WTC11 (cell line): ENCODE measurements around the gene ENG. TPM values are rescaled to one million over a fixed set of nuclear protein-coding genes. Genes with fewer than 3 reads are reported as not detected.

Source experiments
- ATF2 ChIP-seq: sonication (generic); formaldehyde crosslinking; IDR thresholded peaks from 2 replicates; pipeline ENCODE4 v1.8.1; 2022; ENCODE audit warnings: low read depth, missing genetic modification reagents, borderline replicate concordance
- E2F1 ChIP-seq: sonication (generic); formaldehyde crosslinking; IDR thresholded peaks from 2 replicates; pipeline ENCODE4 v1.8.0; 2022; ENCODE audit warnings: mild to moderate bottlenecking, missing genetic modification reagents
- E2F4 ChIP-seq: sonication (generic); formaldehyde crosslinking; IDR thresholded peaks from 2 replicates; pipeline ENCODE4 v1.8.1; 2022; ENCODE audit warnings: low read depth, mild to moderate bottlenecking, moderate library complexity, missing genetic modification reagents, borderline replicate concordance
- E2F5 ChIP-seq: sonication (generic); formaldehyde crosslinking; IDR thresholded peaks from 2 replicates; pipeline ENCODE4 v1.8.1; 2022; ENCODE audit warnings: mild to moderate bottlenecking, moderate library complexity, missing genetic modification reagents
- ERG ChIP-seq: fragments of 250-450 bp; sonication (Bioruptor Pico); IDR thresholded peaks from 2 replicates; pipeline ENCODE4 v1.8.0; 2021; ENCODE audit warnings: mild to moderate bottlenecking
- ESRRA ChIP-seq: sonication (generic); formaldehyde crosslinking; IDR thresholded peaks from 2 replicates; pipeline ENCODE4 v1.8.1; 2022; ENCODE audit warnings: mild to moderate bottlenecking, missing genetic modification reagents, borderline replicate concordance
- ETV6 ChIP-seq: sonication (generic); formaldehyde crosslinking; IDR thresholded peaks from 2 replicates; pipeline ENCODE4 v1.8.1; 2022; ENCODE audit warnings: mild to moderate bottlenecking, missing genetic modification reagents
- GTF2I ChIP-seq: fragments of 250-450 bp; sonication (Bioruptor Pico); conservative IDR thresholded peaks from 2 replicates; pipeline ENCODE4 v1.4.0; 2021; ENCODE audit warnings: mild to moderate bottlenecking
- JAZF1 ChIP-seq: fragments of 250-450 bp; sonication (Bioruptor Pico); IDR thresholded peaks from 2 replicates; pipeline ENCODE4 v1.9.0; 2021; ENCODE audit warnings: moderate library complexity, mild to moderate bottlenecking, inconsistent platforms
- JUN ChIP-seq: sonication (generic); formaldehyde crosslinking; IDR thresholded peaks from 2 replicates; pipeline ENCODE4 v1.8.0; 2023; ENCODE audit warnings: mild to moderate bottlenecking, missing genetic modification reagents
- MLX ChIP-seq: sonication (generic); formaldehyde crosslinking; IDR thresholded peaks from 2 replicates; pipeline ENCODE4 v1.8.1; 2023; ENCODE audit warnings: mild to moderate bottlenecking, missing genetic modification reagents, moderate library complexity
- MXD4 ChIP-seq: fragments of 250-450 bp; sonication (Bioruptor Pico); IDR thresholded peaks from 2 replicates; pipeline ENCODE4 v1.8.0; 2021; ENCODE audit warnings: mild to moderate bottlenecking, moderate library complexity, borderline replicate concordance
- PREB ChIP-seq: sonication (generic); formaldehyde crosslinking; IDR thresholded peaks from 2 replicates; pipeline ENCODE4 v1.8.1; 2022; ENCODE audit warnings: mild to moderate bottlenecking, missing genetic modification reagents, moderate library complexity, borderline replicate concordance
- RELA ChIP-seq: sonication (generic); formaldehyde crosslinking; IDR thresholded peaks from 2 replicates; pipeline ENCODE4 v1.8.1; 2022; ENCODE audit warnings: missing genetic modification reagents, mild to moderate bottlenecking, borderline replicate concordance
- RORB ChIP-seq: fragments of 250-450 bp; sonication (Bioruptor Pico); IDR thresholded peaks from 2 replicates; pipeline ENCODE4 v1.9.0; 2021; ENCODE audit warnings: mild to moderate bottlenecking
- SMAD4 ChIP-seq: sonication (generic); formaldehyde crosslinking; IDR thresholded peaks from 2 replicates; pipeline ENCODE4 v1.8.0; 2022; ENCODE audit warnings: mild to moderate bottlenecking, missing genetic modification reagents
- SOX15 ChIP-seq: fragments of 250-450 bp; sonication (Bioruptor Pico); IDR thresholded peaks from 2 replicates; pipeline ENCODE4 v1.9.0; 2021; ENCODE audit warnings: mild to moderate bottlenecking
- TCF7 ChIP-seq: sonication (generic); formaldehyde crosslinking; IDR thresholded peaks from 2 replicates; pipeline ENCODE4 v1.8.0; 2022; ENCODE audit warnings: mild to moderate bottlenecking, low read depth, missing genetic modification reagents, moderate library complexity
- TEAD1 ChIP-seq: sonication (generic); formaldehyde crosslinking; IDR thresholded peaks from 2 replicates; pipeline ENCODE4 v1.8.0; 2022; ENCODE audit warnings: mild to moderate bottlenecking, missing genetic modification reagents
- USF1 ChIP-seq: sonication (generic); formaldehyde crosslinking; IDR thresholded peaks from 2 replicates; pipeline ENCODE4 v1.8.0; 2022; ENCODE audit warnings: mild to moderate bottlenecking, missing genetic modification reagents
- USF2 ChIP-seq: sonication (generic); formaldehyde crosslinking; IDR thresholded peaks from 2 replicates; pipeline ENCODE4 v1.8.1; 2023; ENCODE audit warnings: mild to moderate bottlenecking, missing genetic modification reagents, moderate library complexity
- ZBTB21 ChIP-seq: sonication (generic); formaldehyde crosslinking; IDR thresholded peaks from 2 replicates; pipeline ENCODE4 v1.8.1; 2023; ENCODE audit warnings: mild to moderate bottlenecking, missing genetic modification reagents, borderline replicate concordance
- ZNF232 ChIP-seq: sonication (generic); formaldehyde crosslinking; IDR thresholded peaks from 2 replicates; pipeline ENCODE4 v1.8.0; 2022; ENCODE audit warnings: mild to moderate bottlenecking, missing genetic modification reagents
- ZNF263 ChIP-seq: sonication (generic); formaldehyde crosslinking; IDR thresholded peaks from 2 replicates; pipeline ENCODE4 v1.8.1; 2022; ENCODE audit warnings: low read depth, mild to moderate bottlenecking, moderate library complexity, missing genetic modification reagents
- ZNF281 ChIP-seq: sonication (generic); formaldehyde crosslinking; IDR thresholded peaks from 2 replicates; pipeline ENCODE4 v1.8.0; 2023; ENCODE audit warnings: mild to moderate bottlenecking, missing genetic modification reagents
- ZNF317 ChIP-seq: sonication (generic); formaldehyde crosslinking; IDR thresholded peaks from 2 replicates; pipeline ENCODE4 v1.8.1; 2023; ENCODE audit warnings: low read depth, mild to moderate bottlenecking, moderate library complexity, missing genetic modification reagents, borderline replicate concordance
- total RNA-seq: library from RNA; stranded (reverse); gene quantifications from 3 replicates; pipeline ENCODE4 v1.2.3, GENCODE V29; 2021

Gene ENG
- total RNA-seq, 1 experiment from 2014 or later: 4.4 TPM

GRCh38 chr9:127785933-127786772 lies 68.3 kb downstream of the ENG start, which contains the start of gene CDK9 (continued):
- TF ChIP-seq ERG (CRISPR knock-in tag): no peak
- TF ChIP-seq USF2 (CRISPR knock-in tag): peak; percentile 52
- peak; percentile 64 for TF ChIP-seq ETV6 (CRISPR knock-in tag)
- TF ChIP-seq ATF2 (CRISPR knock-in tag): no peak
- TF ChIP-seq GTF2I (CRISPR knock-in tag): no peak
- TF ChIP-seq ZNF281 (CRISPR knock-in tag): peak; percentile 94
- TF ChIP-seq E2F5 (CRISPR knock-in tag): no peak
- TF ChIP-seq E2F4 (CRISPR knock-in tag): no peak
- no peak for TF ChIP-seq ZNF317 (CRISPR knock-in tag)
- TF ChIP-seq MXD4 (CRISPR knock-in tag): no peak
- TF ChIP-seq MLX (CRISPR knock-in tag): no peak
- no peak for TF ChIP-seq ZBTB21 (CRISPR knock-in tag)
- no peak for TF ChIP-seq E2F1
- TF ChIP-seq ZNF232: no peak; the same call in 1 of the 2 replicates
- TF ChIP-seq JUN (CRISPR knock-in tag): no peak
- no peak for TF ChIP-seq RORB (CRISPR knock-in tag)
- TF ChIP-seq SMAD4 (CRISPR knock-in tag): no peak
- TF ChIP-seq RELA (CRISPR knock-in tag): no peak
- TF ChIP-seq USF1 (CRISPR knock-in tag): no peak
- TF ChIP-seq JAZF1 (CRISPR knock-in tag): no peak
- no peak for TF ChIP-seq TCF7 (CRISPR knock-in tag)
- TF ChIP-seq ZNF263 (CRISPR knock-in tag): peak; percentile 11; the same call in 1 of the 2 replicates
- no peak for TF ChIP-seq SOX15 (CRISPR knock-in tag)
- no peak for TF ChIP-seq PREB
- TF ChIP-seq ESRRA (CRISPR knock-in tag): peak; percentile 3; the same call in 1 of the 2 replicates
- TF ChIP-seq TEAD1 (CRISPR knock-in tag): 0 out of 2 replicates have a peak, but pooled peaks have one; percentile 58
